ENCODE measurements around the gene RNF6.
A peak's percentile ranks its signal among the peaks of the same experiment; 100 is the strongest.

Gene RNF6

DNA sequence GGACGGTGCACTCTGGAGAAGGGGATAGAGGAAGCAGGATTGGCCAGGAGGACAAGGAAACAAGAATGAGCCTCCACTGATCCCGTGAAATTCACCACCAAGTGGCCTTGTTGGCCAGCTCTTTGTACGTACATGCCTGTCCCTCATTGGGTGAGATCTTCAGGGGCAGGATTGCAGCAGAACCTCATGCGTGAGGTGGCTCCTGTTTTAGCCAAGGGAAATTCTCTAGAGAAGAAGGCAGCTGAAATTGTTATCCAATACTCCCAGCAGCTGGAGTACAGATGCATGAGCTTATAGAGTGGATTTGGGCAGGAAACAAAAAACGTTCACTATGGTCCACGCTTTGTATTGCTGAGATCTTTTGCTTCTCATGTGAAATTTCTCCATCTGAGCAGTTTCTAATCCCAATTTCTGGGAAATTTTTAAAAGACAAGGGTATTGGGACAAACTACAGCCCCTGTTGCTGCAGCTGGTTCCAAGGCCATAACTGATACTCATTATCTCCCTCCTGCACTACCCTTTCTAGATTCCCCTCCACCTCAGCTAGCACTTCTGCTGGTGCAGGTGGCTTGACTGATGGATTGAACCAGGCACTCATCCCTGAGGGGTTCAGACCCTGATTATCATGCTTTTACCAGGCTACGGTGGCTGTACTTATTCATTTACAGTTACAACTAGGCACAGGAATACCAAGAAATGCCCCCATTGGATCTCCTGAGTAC is 3.9 kb upstream of the RNF6 start:
- no peak for DNase-seq

GRCh38 chr13:26222520-26223046 is 469 bp upstream of the RNF6 start:
- no peak for DNase-seq

- DNase-seq: no peak
Observed at GRCh38 chr13:26221399-26221720, 754 bp downstream of the RNF6 start.

GRCh38 chr13:26220575-26220974 is 1.5 kb downstream of the RNF6 start:
- no peak for DNase-seq

GRCh38 chr13:26219726-26220125 is 2.4 kb downstream of the RNF6 start:
- DNase-seq: no peak

GRCh38 chr13:26216042-26216441 is 6.1 kb downstream of the RNF6 start:
- DNase-seq: no peak

DNA sequence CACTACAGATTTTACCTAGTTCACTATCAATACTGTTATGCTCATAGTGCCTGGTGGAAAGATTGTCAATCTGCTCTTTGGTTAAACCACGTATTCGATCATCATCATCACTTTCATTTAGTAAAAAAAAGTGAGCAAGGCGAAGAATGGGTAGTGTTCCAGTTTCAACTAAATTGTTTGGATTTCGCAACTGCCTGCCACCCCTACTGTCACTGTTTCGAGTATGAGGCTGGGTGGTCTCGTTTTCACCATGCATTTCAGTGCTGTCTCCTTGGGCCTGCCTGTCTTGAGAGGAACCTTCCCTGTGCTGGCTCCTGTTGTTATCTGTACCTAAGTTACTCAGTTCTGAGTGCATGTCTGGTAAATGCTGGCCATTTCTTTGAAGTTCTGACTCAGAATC is 8.1 kb downstream of the RNF6 start:
- no peak for DNase-seq

DNA sequence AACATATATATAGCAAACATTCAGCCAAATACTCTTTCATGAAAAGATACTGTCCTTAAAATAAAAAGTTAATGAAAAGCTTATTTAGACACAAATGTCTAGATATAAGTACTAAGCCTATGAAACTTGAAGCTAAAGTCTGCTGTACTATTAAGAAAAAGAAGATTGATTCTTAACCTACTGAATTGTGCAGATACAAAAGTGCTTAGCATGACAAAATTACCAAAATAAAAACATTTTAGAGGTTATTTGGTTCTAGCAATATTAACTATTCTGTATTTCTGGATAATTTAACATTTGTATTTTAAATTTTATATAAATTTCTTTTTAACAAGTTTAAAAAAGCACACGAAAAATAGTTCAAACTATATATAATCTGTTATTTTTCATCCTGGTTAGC is 8.8 kb downstream of the RNF6 start:
- no peak for DNase-seq

DNA sequence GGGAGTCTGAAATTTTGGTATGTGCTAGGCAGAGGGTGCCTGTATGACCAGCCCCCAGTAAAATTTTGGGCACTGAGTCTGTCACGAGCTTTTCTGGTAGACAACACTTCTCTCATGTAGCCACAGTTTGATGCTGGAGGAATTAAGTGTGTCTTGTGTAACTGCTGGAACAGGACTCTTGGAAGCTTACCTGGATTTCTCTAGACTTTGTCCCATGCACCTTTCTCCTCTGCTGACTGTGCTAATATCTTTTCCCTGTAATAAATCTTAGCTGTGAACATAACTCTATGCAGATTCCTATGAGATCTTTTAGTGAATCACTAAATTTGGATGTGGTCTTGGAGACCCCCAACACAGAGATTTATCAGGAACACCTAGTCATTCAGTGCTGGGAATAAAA is 13.8 kb downstream of the RNF6 start:
- no peak for DNase-seq

GRCh38 chr13:26202365-26202972 is 19.6 kb downstream of the RNF6 start:
- no peak for DNase-seq

DNA sequence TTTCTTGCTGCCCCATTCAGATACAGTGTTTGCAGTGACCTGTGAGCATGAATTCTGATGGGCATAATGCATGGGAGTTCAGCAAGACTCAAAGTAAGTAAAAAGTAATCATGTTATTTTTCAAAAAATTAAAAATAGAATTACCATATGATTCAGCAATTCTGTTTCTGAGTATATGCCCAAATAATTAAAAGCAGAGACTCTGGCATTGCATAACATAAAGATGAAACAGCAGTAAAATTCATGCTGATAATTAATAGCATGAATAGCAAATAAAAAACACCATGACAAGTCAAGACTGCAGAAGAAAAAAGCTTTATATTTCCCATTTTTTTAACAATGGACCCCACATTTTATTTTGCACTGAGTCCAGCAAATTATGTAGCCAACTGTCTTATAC is 21.3 kb downstream of the RNF6 start:
- no peak for DNase-seq

DNA sequence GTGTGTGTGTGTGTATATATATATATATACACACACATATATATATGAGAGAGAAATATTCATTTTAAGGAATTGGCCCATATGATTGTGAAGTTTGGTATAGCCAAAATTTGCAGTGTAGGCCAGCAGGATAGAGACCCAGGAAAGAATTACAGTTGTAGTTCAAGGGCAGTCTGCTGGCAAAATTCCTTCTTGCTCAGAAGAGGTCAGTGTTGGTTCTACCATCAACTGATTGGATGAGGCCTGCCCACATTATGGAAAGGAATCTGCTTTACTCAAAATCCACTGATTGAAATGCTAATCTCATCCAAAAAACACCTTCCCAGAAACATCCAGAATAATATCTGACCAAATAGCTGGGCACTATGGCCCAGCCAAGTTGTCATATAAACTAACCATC is 24.0 kb downstream of the RNF6 start:
- DNase-seq: no peak

DNA sequence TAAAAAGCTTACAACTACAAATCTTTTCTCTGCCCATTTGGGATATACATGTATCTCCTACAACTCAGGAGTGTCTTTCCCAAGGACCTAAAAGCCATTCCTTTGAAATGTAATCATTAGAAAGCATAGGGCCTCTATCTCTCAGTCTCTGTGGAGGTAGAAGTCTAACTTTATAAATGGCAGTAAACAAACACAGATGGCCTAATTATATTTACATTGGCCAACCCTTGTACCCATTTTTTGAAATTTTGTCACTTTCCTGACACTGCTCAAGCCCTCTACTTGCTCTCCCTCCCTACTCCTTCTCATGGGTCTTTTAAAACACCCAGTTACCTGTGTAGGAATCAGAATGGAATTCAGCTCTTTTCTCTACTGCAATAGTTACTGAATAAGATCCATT is 24.8 kb downstream of the RNF6 start:
- DNase-seq: no peak

DNA sequence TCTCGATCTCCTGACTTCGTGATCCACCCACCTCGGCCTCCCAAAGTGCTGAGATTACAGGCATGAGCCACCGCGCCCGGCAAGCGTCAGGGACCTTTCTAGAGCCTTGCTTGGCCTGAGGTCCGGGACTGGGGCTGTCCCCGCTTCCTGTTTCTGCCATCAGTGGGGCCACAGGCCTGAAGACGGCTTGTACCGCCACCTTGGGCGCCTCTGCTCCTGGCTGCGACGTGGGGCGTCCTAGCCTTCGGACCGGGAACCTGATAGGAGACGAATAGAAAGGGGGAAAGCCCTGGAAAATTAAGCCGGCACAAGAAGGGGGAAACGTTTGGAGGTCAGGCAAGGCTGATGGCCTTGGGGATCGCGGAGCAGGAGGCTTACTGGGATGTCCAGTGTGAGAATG is 35.1 kb downstream of the RNF6 start:
- no peak for DNase-seq

DNA sequence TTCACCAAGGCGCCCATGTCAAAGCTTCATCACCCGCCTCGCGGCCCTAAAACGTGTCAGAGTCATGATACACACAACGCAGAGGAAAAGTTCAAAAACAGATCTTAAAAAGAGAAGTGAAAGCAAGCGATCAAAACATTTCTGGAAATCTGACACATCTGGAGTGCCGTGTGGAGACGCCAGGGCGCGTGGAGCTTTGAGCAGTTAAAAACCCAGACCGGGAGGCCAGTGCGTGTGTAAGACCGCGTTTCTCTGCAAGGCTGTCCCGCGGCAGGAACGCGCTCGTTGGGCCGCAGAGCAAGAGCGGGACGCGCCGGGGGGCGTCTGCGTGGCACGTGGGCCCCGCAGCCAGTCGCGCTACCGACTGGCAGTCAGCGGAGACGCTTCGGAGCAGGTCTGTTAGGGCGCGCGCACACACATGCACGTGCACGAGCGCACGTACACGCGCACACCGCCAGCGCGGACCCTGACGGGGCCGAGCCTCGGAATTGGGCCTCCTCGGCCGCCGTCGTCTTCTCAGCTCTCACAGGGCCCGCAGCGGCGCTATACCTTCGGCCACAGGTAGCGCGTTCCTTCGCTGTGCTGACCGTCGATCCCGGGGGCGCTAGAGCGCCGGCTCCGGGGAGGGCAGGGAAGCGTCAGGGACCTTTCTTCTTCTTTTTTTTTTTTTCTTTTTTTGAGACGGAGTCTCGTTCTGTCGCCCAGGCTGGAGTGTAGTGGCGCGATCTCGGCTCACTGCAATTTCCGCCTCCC is 35.8 kb downstream of the RNF6 start:
- peak; percentile 90 for DNase-seq

DNA sequence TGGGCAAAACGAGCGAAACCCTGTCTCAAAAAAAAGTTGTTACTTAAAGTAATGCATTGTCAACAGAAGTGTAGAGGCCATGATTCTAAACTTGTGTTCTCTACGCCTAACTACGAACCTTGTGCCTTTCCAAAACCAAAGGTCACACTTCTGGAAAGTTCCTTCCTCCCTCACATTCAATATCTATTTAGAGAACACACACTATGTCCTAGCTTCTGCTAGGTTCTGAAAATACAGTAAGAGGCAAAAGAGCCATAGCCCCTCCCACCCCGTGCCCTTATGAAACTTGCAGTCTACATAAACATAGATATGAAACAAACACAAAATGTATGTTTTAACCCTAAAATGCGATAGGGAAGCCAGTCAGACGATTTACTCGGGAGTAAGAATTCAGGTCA is 36.4 kb downstream of the RNF6 start:
- DNase-seq: no peak

DNA sequence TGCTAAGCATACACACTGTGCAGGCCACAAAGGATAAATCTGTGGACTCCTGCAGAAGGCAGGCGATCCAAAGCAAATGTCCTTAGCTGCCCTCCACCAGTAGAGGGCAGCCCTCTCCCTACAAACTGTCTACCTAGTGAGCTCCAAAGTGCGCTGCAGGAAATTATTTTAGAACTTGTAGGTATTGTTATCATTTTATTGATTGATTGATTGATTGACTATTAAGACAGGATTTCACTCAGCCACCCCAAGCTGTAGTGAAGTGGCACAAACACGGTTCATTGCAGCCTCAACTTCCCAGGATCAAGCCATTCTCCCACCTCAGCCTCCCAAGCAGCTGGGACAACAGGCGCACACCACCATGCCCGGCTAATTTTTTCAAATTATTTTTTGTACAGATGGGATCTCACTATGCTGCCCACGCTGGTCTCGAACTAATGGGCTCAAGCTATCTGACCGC is 37.3 kb downstream of the RNF6 start:
- DNase-seq: peak; percentile 67

DNA sequence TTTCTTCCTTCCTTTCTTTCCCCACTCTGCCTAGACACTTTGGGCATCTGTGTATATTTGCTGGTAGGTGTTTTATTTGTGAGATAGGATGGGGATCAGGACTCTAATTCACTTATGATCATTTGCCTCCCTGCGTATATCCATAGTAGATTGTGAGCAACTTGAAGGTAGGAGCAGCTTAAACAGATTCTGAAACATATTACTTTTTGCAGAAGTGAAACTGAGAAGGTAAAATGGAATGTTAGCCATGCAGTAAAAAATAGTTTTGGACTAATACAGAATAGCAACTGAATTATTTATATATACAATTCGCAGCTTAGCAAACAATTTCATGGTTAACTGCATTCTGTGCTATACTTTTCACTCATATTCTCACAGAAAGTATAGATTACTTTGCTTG is 38.7 kb downstream of the RNF6 start:
- no peak for DNase-seq

DNA sequence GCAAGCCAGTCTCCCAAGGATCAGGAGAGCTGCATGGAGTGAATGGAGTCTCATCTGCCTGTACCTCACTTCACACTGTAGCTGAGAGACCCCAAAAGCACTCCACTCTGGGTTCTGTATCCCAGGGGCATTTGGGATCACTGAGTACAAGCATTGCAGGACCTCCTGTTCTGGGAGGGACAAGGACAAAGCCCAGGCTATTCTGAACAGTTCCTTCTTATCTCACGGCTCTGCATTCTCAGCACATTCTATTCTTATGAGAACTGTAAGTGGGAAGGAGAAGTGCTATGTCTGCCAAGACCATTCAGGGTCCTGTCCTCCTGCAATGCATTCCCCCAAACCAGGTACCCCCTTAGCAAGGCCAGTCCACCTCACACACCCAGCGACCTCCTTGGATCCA is 42.8 kb downstream of the RNF6 start:
- DNase-seq: no peak

GRCh38 chr13:26168835-26169234 is 53.3 kb downstream of the RNF6 start:
- DNase-seq: no peak

DNA sequence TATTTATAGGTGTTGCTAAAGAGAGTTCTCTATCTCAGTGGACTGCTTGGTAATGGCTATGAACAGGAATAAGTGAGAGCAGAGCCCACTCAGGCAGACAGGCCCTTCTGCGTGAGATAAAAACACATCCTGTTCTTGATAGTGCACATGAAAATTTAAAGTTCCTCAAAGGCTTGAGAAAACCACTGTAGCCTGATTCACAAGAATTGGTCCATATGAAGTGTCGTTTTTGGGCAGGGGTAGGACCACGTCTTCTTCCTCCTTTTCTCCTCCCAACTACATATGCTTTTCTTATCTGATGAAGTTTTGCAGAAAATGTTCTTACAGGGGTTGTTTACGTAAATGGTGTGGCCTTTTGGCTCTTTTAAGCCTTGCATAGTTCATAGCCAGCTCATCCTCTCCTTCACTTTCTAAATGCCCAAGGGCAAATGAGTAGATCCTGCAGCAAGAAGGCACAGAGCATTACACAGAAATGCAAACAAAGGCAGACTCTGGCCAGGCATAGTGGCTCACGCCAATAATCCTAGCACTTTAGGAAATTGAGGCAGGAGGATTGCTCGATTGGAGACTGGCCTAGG is 53.8 kb downstream of the RNF6 start:
- no peak for DNase-seq

- DNase-seq: no peak
Observed at GRCh38 chr13:26163812-26164211, 58.3 kb downstream of the RNF6 start.

Measured in NCI-H526 treated with DMSO at 0.1 percent for 48 hours (cell line).